Stimulated activated CD4-positive, alpha-beta T cell treated with anti-CD3 and anti-CD28 coated beads, TNF-alpha, amount 100 ng/mL, for 4 hours (primary cell): ENCODE data around the gene CCDC178.

Source experiments
- DNase-seq, 3 experiments: peaks; one replicate each; pipeline ENCODE4 v3.0.0-alpha.2; 2020; ENCODE audit warnings: low read depth in 3 of 3

Gene CCDC178

DNA sequence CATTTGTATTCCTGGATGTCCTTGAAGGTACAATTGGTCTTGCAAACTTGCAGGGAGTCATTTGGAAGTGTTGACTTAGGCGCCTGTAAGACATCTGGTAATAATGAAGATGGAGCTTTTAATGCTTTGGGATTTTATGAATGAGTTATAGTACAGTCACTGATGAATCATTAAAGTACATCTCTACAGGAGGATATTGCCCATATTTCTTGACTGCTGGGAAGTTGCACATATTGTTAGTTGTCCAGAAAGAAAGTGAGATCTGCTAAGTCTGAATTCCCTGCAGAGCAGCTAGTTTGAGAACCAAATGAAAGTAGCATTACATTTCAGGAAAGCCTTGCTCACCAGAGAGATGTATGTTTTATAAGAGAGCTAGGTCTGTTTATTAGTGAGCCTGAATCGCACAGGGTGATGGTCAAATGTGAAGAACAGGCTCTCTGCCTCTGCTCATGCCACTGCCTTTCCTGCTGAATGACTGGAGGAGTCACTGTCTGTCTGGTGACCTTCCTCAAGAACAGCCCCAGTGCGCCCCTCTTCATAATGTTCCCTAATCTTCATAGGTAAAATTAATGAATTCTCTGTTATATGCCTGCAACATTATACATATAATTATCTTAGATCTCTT lies 528.7 kb downstream of the CCDC178 start:
- DNase-seq = no peak

DNA sequence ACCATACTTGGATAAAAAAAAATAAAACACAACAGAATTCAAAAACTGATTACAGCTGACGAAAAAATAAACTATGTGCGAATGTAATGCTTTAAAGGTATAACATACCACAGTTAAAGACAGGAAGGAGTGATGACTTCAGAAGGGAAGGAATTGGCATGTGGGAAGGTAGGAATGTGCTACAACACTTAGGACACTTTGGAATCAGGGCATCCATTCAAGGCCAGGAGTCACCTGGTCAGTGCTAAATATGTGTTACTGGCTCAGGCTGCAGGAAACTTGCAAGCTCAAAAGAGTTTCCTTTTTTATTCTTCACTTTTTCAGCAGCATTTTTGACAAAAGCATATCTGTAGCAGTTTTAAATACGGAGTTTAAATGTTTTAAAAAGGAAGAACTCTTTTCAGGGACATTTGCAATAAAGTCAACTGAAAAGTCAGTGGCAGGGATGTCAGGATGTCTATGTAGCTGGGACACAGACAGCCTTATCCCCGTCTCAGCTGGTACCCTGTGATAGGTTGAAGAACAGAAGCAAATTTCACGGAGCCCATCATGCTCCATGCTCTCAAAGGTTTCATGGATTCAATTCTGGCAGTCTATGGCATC lies 529.7 kb downstream of the CCDC178 start:
- no peak for DNase-seq

DNA sequence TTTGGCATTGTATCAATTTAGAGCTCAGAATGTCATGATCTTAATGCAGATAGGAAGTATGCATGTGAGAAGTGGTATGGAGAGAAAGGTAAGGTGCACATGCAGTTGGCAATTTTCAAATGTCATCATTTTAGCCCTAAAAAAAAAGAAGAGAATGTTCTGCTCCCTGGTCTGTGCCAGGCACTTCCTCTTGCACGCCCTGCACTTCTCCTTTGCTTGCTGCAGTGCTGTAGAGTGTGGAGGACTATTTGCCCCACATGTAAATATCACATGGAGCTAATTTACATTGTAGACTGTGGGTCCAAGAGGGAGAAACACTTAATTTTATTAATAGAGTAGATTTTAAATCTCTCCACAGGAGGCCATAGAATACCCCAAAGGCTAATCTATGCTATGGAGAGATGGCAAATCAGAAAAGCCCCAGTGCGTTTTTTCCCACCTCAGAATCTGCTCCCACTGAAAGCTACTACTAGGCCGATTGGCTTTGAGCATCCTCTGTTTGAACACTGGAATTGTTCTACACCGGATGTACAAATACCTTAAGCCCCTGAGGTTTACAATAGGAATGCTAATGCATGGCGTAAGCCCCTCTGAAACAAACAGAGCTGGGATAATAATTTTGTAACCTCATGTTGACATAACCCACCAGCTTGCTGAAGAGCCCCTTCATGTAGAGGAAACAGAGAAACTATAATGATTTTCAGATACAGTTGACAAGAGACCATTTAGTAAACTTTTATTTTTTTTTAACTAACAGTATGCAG lies 530.5 kb downstream of the CCDC178 start:
- no peak for DNase-seq

GRCh38 chr18:32908424-32908805 lies 532.1 kb downstream of the CCDC178 start:
- DNase-seq = no peak

DNA sequence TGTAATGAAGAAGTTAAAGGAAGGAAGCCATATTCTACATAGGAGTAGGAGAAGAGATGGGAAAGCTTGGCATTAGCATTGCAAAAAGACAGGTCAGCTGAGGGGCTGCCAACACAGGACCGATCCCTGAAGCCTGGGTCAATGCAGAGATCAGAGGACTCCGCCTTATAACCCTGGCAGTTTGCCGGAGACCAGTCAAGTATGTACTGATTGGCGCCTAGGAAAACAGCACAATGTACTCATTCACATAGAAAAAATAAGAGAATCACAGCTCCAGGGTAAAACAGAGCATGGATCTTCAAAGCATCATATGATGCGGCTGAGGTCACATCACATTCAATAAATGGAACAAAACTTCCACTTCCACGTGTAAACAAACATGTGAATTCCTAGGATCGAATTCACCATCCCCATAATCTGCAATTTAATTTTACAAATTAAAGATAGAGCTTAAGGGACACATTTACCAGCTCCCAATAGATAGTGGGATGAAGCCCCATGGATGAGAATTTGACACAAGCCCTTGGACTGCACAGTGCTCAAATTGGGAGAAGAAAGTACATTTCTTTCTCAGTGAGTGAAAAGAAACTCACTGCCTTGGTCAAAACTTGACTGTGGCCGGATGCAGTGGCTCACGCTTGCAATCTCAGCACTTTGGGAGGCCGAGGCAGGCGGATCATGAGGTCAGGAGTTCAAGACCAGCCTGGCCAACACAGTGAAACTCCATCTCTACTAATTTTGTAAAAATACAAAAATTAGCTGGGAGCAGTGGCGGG lies 532.7 kb downstream of the CCDC178 start:
- DNase-seq = no peak

DNA sequence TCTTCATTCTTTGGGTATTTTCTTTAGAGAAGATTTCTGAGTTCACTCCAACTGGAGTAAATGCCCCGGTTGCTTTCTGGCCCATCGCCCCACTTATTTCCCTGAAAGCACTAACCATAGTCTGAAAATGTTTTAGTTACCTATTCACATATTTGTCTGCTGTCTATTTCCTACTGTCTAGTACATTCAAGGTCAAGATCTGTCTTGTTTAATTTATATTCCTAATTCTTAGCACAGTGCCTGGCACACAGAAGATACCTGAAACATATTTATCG lies 533.3 kb downstream of the CCDC178 start:
- DNase-seq = no peak

- no peak for DNase-seq
Measured at GRCh38 chr18:32906506-32907310, 533.8 kb downstream of the CCDC178 start.

DNA sequence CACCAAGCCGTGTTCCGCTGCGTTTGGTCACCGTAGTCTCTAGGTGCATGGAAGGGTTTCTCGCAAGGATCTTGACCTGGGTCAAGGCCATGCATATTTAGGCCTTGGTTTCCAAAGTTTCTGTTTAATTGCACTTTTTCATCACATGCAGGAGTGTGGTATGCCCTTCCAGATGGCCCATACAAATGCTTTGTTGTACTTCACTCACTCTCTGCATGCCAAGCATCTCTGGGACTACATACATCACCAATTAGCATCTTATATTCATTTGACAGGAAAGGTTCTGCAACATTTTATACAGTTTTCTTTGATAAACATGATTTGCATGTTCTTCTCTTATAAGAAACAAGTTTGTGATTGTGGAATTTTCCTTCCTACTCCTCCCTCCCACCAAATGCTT lies 534.9 kb downstream of the CCDC178 start:
- no peak for DNase-seq

- DNase-seq = no peak
Measured at GRCh38 chr18:32902568-32903330, 537.8 kb downstream of the CCDC178 start.

GRCh38 chr18:32899819-32900218 lies 540.7 kb downstream of the CCDC178 start:
- no peak for DNase-seq

DNA sequence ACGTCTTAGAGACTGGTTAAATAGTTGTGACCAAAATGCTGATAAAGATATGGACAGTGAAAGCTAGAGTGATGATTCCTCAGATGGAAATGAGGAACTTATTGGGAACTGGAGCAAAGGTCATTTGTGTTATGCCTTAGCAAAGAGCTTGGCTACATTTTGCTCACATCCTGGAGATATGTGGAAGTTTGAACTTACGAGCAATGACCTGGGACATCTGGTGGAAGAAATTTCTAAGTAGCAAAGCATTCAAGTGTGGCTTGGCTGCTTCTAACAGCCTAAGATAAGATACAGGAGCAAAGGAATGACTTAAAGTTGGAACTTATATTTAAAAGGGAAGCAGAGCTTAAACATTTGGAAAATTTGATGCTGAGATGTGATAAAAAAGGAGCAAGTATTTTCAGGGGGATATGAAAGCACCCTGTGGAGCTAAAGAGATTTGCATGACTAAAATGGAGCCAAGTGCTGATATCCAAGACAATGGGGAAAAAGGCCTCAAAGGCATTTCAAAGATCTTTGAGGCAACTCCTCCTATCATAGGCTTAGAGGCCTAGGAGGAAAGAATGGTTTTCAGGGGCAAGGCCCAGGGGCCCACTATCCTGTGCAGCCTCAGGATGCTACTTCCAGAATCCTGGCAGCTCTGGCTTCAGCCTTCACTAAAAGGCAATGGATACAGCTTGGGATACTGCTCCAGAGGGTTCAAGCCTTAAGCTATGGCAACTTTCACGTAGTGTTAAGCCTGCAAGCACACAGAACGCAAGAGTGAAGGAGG lies 543.6 kb downstream of the CCDC178 start:
- DNase-seq = no peak

- DNase-seq = no peak
Measured at GRCh38 chr18:32893915-32894314, 546.6 kb downstream of the CCDC178 start.

GRCh38 chr18:32891797-32892196 lies 548.7 kb downstream of the CCDC178 start:
- DNase-seq = no peak

GRCh38 chr18:32891130-32891529 lies 549.4 kb downstream of the CCDC178 start:
- no peak for DNase-seq

DNA sequence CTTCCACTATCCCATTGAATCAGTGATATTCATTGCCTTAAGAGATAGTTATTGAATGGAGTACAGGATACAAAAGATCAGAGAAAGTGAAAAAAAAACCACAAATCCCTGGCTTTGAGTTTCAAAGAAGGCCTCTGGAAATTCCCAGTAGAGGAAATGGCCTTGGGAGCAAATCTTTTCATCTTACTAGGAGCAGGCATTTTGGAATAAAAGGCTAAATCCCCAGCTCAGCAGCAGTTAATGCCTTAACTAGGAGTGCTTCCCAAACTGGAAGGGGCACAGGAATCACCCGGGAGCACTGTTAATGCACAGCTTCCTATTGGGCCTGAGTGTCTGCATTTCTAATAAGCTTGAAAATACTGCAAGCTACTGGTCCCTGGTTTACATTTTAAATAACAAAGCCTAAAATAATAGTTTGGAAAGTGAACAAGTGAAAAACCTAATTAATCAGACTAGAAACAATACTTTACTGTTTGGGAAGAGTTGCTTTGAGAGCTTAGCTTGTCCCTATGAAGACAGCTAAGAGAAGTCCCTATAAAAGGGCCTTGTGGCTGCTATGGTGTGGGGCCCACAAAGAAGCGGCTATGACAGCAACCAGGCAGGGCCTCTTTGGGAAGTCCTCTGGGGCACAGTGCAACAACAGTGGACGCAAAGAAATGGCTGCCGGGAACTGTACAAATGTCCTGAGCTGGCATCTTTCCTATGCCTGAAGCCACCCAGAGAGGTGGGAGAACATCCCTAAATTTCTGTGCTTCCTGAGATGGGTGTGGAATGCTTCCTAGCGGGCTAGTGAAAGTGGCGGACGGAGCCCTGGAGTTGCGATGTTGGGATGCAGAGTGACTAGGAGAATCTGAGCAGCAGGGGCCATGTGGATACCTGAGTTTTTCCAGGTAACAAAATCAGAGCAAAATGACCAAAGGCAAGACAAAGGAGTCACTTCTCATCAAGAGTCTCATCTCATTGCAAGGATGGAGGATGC lies 550.6 kb downstream of the CCDC178 start:
- no peak for DNase-seq

GRCh38 chr18:32888306-32888705 lies 552.2 kb downstream of the CCDC178 start:
- DNase-seq = no peak
